Pulmonary artery endothelial cell (primary cell): ENCODE measurements around the gene SMIM29. TPM values are rescaled to one million over a fixed set of nuclear protein-coding genes. Genes with fewer than 3 reads are reported as not detected.
A peak's percentile ranks its signal among the peaks of the same experiment; 100 is the strongest.
"Not testable (repeated sequence)": the region's sequence is repeated elsewhere in the genome, so short reads cannot be mapped to it uniquely, and the experiment has no call there.

Experiments
- DNase-seq: peaks from one replicate; pipeline ENCODE4 v3.0.0-alpha.2; 2011; ENCODE audit warnings: low read depth, low spot score
- total RNA-seq: library from RNA; depleted of rRNA; stranded (reverse); fragments of >200 nt; gene quantifications from 2 replicates; pipeline ENCODE4 v1.2.3, GENCODE V29; 2014

Gene SMIM29
- 17.4 and 25.2 TPM in 2 replicates for total RNA-seq

DNA sequence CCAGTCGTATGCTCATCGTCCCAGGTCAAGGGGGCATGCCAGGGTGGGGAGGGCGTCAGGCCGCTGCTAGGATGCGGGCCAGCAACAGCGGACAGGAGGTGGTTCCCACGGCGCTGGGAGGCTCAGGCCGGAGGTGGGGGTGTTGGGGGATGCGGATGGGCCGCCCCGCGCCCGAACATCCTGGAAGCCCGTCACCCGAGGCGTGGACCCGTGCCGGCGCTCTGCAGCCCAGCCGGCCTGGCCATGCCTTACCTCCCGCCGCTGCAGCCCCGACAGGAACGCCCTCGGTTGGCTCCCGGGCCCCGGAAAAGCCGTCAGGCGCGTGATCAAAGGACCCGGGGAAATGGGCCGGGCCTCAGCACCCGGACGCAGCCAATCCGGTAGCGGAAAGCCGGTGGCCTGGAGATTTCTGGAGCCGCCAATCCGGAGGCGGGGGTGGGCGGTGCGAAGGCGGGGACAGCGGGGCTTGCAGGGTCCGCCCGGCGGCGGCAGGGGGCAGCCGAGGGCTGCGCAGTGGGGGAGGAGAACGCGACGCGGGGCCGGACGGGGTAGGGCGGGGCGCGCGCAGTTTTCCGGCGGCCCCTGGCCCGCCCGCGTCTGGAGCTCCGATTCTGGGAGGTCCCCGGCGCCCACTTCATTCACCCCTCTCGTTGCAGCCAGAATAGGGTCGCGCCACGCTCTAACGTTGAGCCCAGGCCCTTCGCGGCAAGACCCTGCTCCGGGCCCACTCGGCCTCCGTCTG, at the start of gene SMIM29:
TSS of gene SMIM29 (minus strand) at position 280 of the 742 bp plus-strand sequence. CDS start 1,215 bp downstream, outside the sequence.
- DNase-seq: peak; percentile 63

GRCh38 chr6:34295721-34296120, 46.9 kb upstream of the SMIM29 start:
- no peak for DNase-seq

GRCh38 chr6:34292954-34293353, 44.1 kb upstream of the SMIM29 start:
- no peak for DNase-seq

- no peak for DNase-seq
Measured at GRCh38 chr6:34289137-34289536, 40.3 kb upstream of the SMIM29 start.

- no peak for DNase-seq
Measured at GRCh38 chr6:34288581-34288980, 39.8 kb upstream of the SMIM29 start.

GRCh38 chr6:34285448-34286164, 36.8 kb upstream of the SMIM29 start:
- no peak for DNase-seq

DNA sequence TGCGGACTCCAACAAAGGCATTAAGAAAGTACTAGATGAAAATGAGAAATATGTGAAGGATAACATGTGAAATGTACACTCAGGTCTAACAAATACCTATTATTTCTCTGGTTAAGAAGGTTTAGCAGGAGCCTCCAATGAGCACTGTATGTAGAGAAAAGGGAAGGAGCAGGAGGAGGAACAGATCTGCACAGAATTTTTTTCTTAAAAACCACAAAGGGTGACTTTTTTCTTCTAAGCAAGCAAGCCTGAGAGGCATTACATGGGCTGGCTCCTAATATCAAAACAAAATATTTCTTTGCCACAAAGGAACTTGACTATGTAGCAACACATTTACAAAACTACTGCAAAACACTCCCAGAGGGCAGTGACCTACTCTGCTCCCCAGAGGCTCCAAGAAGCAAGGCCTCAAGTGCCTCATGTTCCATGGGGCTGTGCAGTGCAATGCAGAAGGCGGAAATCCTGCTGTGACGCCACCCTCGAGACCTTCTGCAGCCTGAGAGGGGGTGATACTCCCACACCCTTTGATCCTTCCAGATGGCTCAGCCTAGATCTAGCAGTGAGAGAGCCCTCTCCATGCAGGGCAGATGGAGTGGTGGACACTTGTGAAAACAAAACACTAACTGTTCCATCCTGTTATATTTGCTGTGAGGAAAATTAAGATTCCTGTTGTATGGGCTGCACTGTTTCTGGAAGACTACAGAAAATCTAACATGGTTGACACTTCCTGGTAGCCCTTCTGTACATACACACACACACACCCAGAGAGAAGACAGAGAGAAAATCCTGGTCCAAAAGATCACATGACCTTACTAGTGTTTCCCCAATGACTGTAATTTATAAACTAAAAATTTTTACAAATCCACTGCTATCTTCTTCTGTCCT, 36.0 kb upstream of the SMIM29 start:
- DNase-seq: no peak

DNA sequence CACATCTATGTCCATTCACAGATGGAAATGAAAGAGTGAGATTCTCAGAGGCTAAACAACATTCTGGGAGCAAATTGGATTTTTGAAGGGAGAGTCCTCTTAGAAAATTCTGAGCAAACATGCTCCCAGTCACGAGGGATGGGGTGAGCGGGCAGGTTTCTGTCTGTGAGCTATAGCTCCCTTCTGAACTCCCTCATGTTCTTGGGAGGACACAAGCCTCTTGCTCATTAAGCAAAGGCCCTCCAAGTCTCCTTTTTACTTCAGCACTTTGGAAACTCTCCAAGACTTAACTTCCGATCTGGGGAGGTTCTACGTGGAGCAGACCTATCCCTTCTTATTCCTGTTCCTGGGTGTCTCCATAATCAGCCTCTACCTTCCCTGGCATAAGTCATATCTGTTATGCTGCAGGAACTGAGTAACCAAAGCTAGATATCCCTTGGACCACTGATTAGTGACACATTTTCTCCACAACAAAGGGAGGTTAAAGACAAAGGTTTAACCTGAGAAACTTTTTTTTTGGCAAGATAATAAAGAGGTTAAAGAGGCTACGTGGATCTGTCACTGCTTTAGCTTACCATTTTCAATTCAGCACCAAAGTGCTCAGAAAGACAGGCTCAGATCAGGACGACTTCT, 33.0 kb upstream of the SMIM29 start:
- no peak for DNase-seq

DNA sequence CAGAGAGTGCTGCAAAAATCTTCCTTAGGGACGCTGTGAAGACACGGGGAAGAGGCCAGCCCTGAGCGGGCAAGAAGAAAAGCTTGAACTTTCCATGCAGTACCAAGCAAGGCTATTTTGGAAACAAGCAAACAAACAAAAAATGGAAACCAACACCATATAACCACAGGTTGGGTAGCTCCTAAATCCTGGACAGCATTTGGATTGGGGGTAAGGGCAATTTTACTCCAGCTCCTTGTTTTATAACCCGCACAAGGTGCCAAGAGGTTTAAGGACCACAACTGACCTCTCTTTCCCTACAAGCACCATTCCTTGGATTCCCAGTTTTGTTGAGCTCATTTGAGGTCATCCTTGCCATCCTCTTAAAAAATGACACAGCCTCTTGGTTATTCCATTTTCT, 31.4 kb upstream of the SMIM29 start:
- DNase-seq: no peak

- DNase-seq: no peak
Measured at GRCh38 chr6:34278833-34279232, 30.0 kb upstream of the SMIM29 start.

- DNase-seq: no peak
Measured at GRCh38 chr6:34277763-34278112, 28.9 kb upstream of the SMIM29 start.

GRCh38 chr6:34276881-34277762, 28.3 kb upstream of the SMIM29 start:
- no peak for DNase-seq

- DNase-seq: no peak
Measured at GRCh38 chr6:34276191-34276590, 27.4 kb upstream of the SMIM29 start.

DNA sequence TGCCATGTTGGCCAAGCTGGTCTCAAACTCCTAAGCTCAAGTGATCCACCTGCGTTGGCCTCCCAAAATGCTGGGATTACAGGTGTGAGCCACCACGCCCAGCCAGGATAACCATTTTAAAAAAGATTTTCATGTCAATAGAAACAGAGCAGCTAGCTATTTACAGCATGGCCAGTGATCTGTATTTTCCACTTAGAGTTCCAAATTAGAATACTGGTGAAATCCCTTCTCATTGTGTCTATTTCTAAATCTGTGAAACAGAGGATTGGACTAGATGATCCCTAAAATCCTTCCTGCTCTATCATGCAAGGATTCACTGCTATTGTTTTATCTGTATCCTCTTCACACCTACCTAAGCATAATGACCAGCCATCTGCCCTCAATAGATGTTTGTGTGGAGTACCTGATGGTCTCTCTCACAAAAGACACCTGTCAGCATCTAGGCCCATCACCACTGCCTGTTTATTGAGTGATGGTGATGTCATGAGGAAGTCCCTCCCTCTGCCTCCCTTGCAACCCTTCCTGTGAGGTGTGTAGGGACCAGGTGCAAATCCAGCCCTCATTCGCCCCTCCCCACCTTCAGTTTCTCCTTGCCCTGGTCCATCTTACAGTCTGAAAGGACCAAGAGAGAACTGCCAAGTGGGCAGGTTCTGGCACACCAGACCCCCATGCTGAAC, 26.5 kb upstream of the SMIM29 start:
- no peak for DNase-seq

DNA sequence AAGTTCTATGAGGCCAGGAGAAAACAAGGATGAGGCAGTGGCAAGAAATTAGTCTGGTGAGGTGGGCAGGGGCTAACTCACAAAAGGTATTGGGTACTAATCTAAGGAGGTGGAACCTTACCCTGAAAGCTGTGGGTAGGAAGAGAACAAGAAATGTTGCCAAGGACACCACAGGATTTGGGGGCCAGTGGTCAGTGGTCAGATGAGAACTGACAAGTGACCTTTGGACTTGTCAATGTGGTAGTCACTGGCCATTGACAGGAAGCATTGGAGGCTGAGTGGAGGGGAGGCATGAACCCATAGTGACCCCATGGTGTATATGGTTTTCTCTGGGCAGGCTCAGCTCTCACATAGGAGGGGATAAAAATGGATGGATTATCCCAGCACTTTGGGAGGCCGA, 25.3 kb upstream of the SMIM29 start:
- no peak for DNase-seq

GRCh38 chr6:34273242-34273805, 24.5 kb upstream of the SMIM29 start:
- peak; percentile 92 for DNase-seq

GRCh38 chr6:34272013-34272926, 23.5 kb upstream of the SMIM29 start:
- DNase-seq: no peak

DNA sequence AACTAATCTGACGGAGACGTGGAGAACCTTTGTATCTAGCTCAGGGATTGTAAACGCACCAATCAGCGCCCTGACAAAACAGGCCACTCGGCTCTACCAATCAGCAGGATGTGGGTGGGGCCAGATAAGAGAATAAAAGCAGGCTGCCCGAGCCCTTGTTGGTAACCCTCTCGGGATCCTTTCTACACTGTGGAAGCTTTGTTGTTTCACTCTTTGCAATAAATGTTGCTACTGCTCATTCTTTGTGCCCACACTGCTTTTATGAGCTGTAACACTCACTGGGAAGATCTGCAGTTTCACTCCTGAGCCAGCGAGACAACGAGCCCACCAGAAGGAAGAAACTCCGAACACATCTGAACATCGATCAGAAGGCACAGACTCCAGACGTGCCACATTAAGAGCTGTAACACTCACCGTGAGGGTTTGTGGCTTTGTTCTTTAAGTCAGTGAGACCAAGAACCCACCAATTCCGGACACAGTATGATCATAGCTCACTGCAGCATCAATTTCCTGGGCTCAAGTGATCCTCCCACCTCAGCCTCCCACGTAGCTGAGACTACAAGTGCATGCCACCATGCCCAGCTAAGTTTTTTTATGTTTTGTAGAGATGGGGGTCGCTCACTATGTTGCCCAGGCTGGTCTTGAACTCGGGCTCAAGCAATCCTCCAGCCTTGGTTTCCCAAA, 21.0 kb upstream of the SMIM29 start:
- not testable (repeated sequence) for DNase-seq
